ENCODE results near the gene GNB1L. TPM values are rescaled to one million over a fixed set of nuclear protein-coding genes. Genes with fewer than 3 reads are reported as not detected.

GNB1L gene
- total RNA-seq, 1 donor from 2014 or later, result 11.5 TPM

GRCh38 chr22:19763458-19764298 is 91.0 kb downstream of the GNB1L start:
- DNase-seq (ENCODE audit: low read depth), result no peak
- no peak overlapping the region for H3K4me3 ChIP-seq (ENCODE audit: low read depth, low read length)
- no peak for TF ChIP-seq CTCF (conservative IDR thresholded peaks at IDR 0.05; ENCODE audit: low read depth, low read length)

- DNase-seq (ENCODE audit: low read depth), result no peak
Measured at GRCh38 chr22:19762568-19763457, 91.9 kb downstream of the GNB1L start.

GRCh38 chr22:19761725-19762567 is 92.7 kb downstream of the GNB1L start:
- no peak for TF ChIP-seq CTCF (conservative IDR thresholded peaks at IDR 0.05; ENCODE audit: low read depth, low read length)
- no peak overlapping the region for H3K4me3 ChIP-seq (ENCODE audit: low read depth, low read length)
- no peak for DNase-seq (ENCODE audit: low read depth)

More at GRCh38 chr22:19762568-19763457, 91.9 kb downstream of the GNB1L start:
- no peak for TF ChIP-seq CTCF (conservative IDR thresholded peaks at IDR 0.05; ENCODE audit: low read depth, low read length)
- no peak overlapping the region for H3K4me3 ChIP-seq (ENCODE audit: low read depth, low read length)

- H3K4me3 ChIP-seq (ENCODE audit: low read depth, low read length), result no peak overlapping the region
- TF ChIP-seq CTCF (conservative IDR thresholded peaks at IDR 0.05; ENCODE audit: low read depth, low read length), result no peak
- DNase-seq (ENCODE audit: low read depth), result no peak
Measured at GRCh38 chr22:19760951-19761724, 93.5 kb downstream of the GNB1L start.

- TF ChIP-seq CTCF (conservative IDR thresholded peaks at IDR 0.05; ENCODE audit: low read depth, low read length), result no peak
- no peak within 1 kb of the TSS for H3K4me3 ChIP-seq (ENCODE audit: low read depth, low read length)
- no peak for DNase-seq (ENCODE audit: low read depth)
Measured at GRCh38 chr22:19760058-19760950, 94.4 kb downstream of the GNB1L start, which contains the start of gene TBX1. Gene TBX1, plus strand, starts transcription at chr22:19760778. Its CDS starts 66 bp downstream, at chr22:19760844.
